HepG2 (cell line): ENCODE data around the gene RASA1. TPM values are rescaled to one million over a fixed set of nuclear protein-coding genes. Genes with fewer than 3 reads are reported as not detected.

Source experiments
- ARID5B ChIP-seq: IDR thresholded peaks from 2 replicates; pipeline ENCODE4 v1.4.0; 2020; ENCODE audit warnings: mild to moderate bottlenecking, missing genetic modification reagents
- BCLAF1 ChIP-seq: fragments of 450-650 bp; IDR thresholded peaks from 2 replicates; pipeline ENCODE4 v1.6.1; 2017; ENCODE audit warnings: mild to moderate bottlenecking
- DRAP1 ChIP-seq: IDR thresholded peaks from 2 replicates; pipeline ENCODE4 v1.6.1; 2016; ENCODE audit warnings: missing genetic modification reagents, missing compliant biosample characterization
- ELK4 ChIP-seq: sonication (generic); formaldehyde crosslinking; IDR thresholded peaks from 2 replicates; pipeline ENCODE4 v1.9.0; 2021; ENCODE audit warnings: missing genetic modification reagents, borderline replicate concordance
- GTF2F1 ChIP-seq: fragments of 150-350 bp; IDR thresholded peaks from 2 replicates; pipeline ENCODE4 v1.6.1; 2014; ENCODE audit warnings: low read length
- NFATC3 ChIP-seq: sonication (generic); formaldehyde crosslinking; IDR thresholded peaks from 2 replicates; pipeline ENCODE4 v1.5.1; 2020; ENCODE audit warnings: mild to moderate bottlenecking, missing genetic modification reagents
- NR2F2 ChIP-seq: IDR thresholded peaks from 2 replicates; pipeline ENCODE4 v1.6.1; 2012; ENCODE audit warnings: low read depth, inconsistent platforms, borderline replicate concordance
- REPIN1 ChIP-seq: sonication (generic); formaldehyde crosslinking; IDR thresholded peaks from 2 replicates; pipeline ENCODE4 v1.8.0; 2022; ENCODE audit warnings: missing genetic modification reagents, low read depth, mild to moderate bottlenecking, borderline replicate concordance
- SIN3B ChIP-seq: fragments of 150-350 bp; IDR thresholded peaks from 2 replicates; pipeline ENCODE4 v1.6.1; 2014; ENCODE audit warnings: low read length
- SMARCE1 ChIP-seq: fragments of 450-650 bp; IDR thresholded peaks from 2 replicates; pipeline ENCODE4 v1.6.1; 2017; ENCODE audit warnings: borderline replicate concordance
- SP4 ChIP-seq: sonication (generic); formaldehyde crosslinking; IDR thresholded peaks from 2 replicates; pipeline ENCODE4 v1.8.1; 2023; ENCODE audit warnings: mild to moderate bottlenecking, missing genetic modification reagents
- SRSF9 ChIP-seq: fragments of 200-400 bp; formaldehyde crosslinking; IDR thresholded peaks from 2 replicates; pipeline ENCODE4 v1.6.1; 2018; ENCODE audit warnings: borderline replicate concordance, mild to moderate bottlenecking, low read depth, low read length; ENCODE audit not compliant: insufficient read depth, poor library complexity, severe bottlenecking
- SSRP1 ChIP-seq: IDR thresholded peaks from 2 replicates; pipeline ENCODE4 v1.6.1; 2016; ENCODE audit warnings: control low read depth
- TBL1XR1 ChIP-seq: fragments of 150-350 bp; IDR thresholded peaks from 2 replicates; pipeline ENCODE4 v1.6.1; 2014; ENCODE audit warnings: borderline replicate concordance, low read length; ENCODE audit not compliant: partially characterized antibody
- YEATS4 ChIP-seq: sonication (generic); formaldehyde crosslinking; IDR thresholded peaks from 2 replicates; pipeline ENCODE4 v1.4.0; 2020; ENCODE audit warnings: missing genetic modification reagents, borderline replicate concordance
- ZFY ChIP-seq: sonication (generic); formaldehyde crosslinking; IDR thresholded peaks from 2 replicates; pipeline ENCODE4 v1.4.0; 2020; ENCODE audit warnings: missing genetic modification reagents
- ZMAT3 ChIP-seq: sonication (generic); formaldehyde crosslinking; conservative IDR thresholded peaks from 2 replicates; pipeline ENCODE4 v1.7.0; 2021; ENCODE audit warnings: missing genetic modification reagents
- ZNF234 ChIP-seq: sonication (generic); formaldehyde crosslinking; conservative IDR thresholded peaks from 2 replicates; pipeline ENCODE4 v1.5.1; 2020; ENCODE audit warnings: mild to moderate bottlenecking, missing genetic modification reagents
- ZNF335 ChIP-seq: sonication (generic); formaldehyde crosslinking; IDR thresholded peaks from 2 replicates; pipeline ENCODE4 v1.4.0; 2020; ENCODE audit warnings: missing genetic modification reagents
- ZNF350 ChIP-seq: sonication (generic); formaldehyde crosslinking; IDR thresholded peaks from 2 replicates; pipeline ENCODE4 v1.4.0; 2020; ENCODE audit warnings: mild to moderate bottlenecking, low read depth, missing genetic modification reagents, borderline replicate concordance
- ZNF879 ChIP-seq: sonication (generic); formaldehyde crosslinking; IDR thresholded peaks from 2 replicates; pipeline ENCODE4 v1.8.1; 2023; ENCODE audit warnings: missing genetic modification reagents
- ZZZ3 ChIP-seq: sonication (generic); formaldehyde crosslinking; IDR thresholded peaks from 2 replicates; pipeline ENCODE4 v1.4.0; 2020; ENCODE audit warnings: missing genetic modification reagents, mild to moderate bottlenecking, borderline replicate concordance
- polyA plus RNA-seq, 8 experiments: library from polyadenylated mRNA; depleted of rRNA in 3 of 8; stranded (reverse) in 7 of 8; unstranded in 1 of 8; fragments of >200 nt; fragmentation: Illumina TruSeq in 4 of 8; extraction: Trizol in 4 of 8; gene quantifications; 2 replicates each; pipeline versions ENCODE4 v1.2.1 to v1.2.3, GENCODE V29; 2011 to 2016; ENCODE audit warnings: low read depth in 4 of 8, missing spikeins in 1 of 8, mixed read lengths in 1 of 8; ENCODE audit not compliant: insufficient read depth in 1 of 8
- total RNA-seq, 5 experiments: library from RNA; depleted of rRNA; stranded (reverse); fragments of >200 nt; fragmentation: Illumina TruSeq; extraction: Trizol; gene quantifications; 2 replicates each; pipeline ENCODE4 v1.2.3, GENCODE V29; 2016; ENCODE audit warnings: low read depth in 1 of 5
- TF ChIP-seq, protein P1 (sequence below): IDR thresholded peaks from 2 replicates; pipeline ENCODE4 v1.6.1; 2012; ENCODE audit warnings: inconsistent platforms

Gene RASA1
- total and polyA plus RNA-seq, 2 of the 13 experiments (the other 11 are each of a cell fraction or from before 2014, with no cell fraction given): 19.5 to 20.5 TPM

- TF ChIP-seq BCLAF1: no peak
- no peak for TF ChIP-seq ZNF234
- TF ChIP-seq ZNF350: no peak
- TF ChIP-seq NR2F2: no peak; the same call in 1 of the 2 replicates
- no peak for TF ChIP-seq ZNF879 (CRISPR knock-in tag)
- TF ChIP-seq SSRP1: no peak
- no peak for TF ChIP-seq ELK4 (CRISPR knock-in tag)
- TF ChIP-seq SMARCE1: no peak
- TF ChIP-seq REPIN1 (CRISPR knock-in tag): peak; percentile 58; the same call in 1 of the 2 replicates
- TF ChIP-seq YEATS4 (CRISPR knock-in tag): peak; percentile 26; the same call in 1 of the 2 replicates
- TF ChIP-seq SIN3B: no peak
- TF ChIP-seq ZNF335 (CRISPR knock-in tag): peak; percentile 56; the same call in 1 of the 2 replicates
- no peak for TF ChIP-seq ZFY (CRISPR knock-in tag)
- TF ChIP-seq TBL1XR1: no peak
- TF ChIP-seq GTF2F1: no peak
- TF ChIP-seq, protein P1, sequence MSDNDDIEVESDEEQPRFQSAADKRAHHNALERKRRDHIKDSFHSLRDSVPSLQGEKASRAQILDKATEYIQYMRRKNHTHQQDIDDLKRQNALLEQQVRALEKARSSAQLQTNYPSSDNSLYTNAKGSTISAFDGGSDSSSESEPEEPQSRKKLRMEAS: peak; percentile 88
- peak; percentile 36; the same call in 1 of the 2 replicates for TF ChIP-seq ARID5B (CRISPR knock-in tag)
- TF ChIP-seq ZZZ3 (CRISPR knock-in tag): no peak
- peak; percentile 23; the same call in 1 of the 2 replicates for TF ChIP-seq SP4 (CRISPR knock-in tag)
- TF ChIP-seq NFATC3 (CRISPR knock-in tag): no peak
- no peak for TF ChIP-seq SRSF9
- 0 out of 2 replicates have a peak, but pooled peaks have one; percentile 32 for TF ChIP-seq DRAP1 (CRISPR knock-in tag)
- peak; percentile 61; the same call in 1 of the 2 replicates for TF ChIP-seq ZMAT3 (CRISPR knock-in tag)
These were observed at the start of gene RASA1 (continued) for GRCh38 chr5:87267574-87268125.
